Daoy (cell line): ENCODE data around the gene GUCA1A. TPM values are rescaled to one million over a fixed set of nuclear protein-coding genes. Genes with fewer than 3 reads are reported as not detected.

Experiments used
- DNase-seq: peaks from one replicate; pipeline ENCODE4 v3.0.0-alpha.2; 2015; ENCODE audit warnings: low read depth
- total RNA-seq: library from RNA; depleted of rRNA; stranded (reverse); fragments of >200 nt; shearing (Covaris generic); gene quantifications from 2 replicates; pipeline ENCODE4 v1.2.3, GENCODE V29; 2014; rRNA removed

The GUCA1A gene
- total RNA-seq, result not detected in 2 replicates

- DNase-seq, result no peak
Observed at GRCh38 chr6:42173101-42173500, at the start of gene GUCA1A. Gene GUCA1A (plus strand): TSS chr6:42173364. CDS start chr6:42173614, 250 bp downstream.

GRCh38 chr6:42123379-42124103 is 49.6 kb upstream of the GUCA1A start:
- no peak for DNase-seq

- no peak for DNase-seq
Observed at GRCh38 chr6:42124223-42124836, 48.8 kb upstream of the GUCA1A start.

- no peak for DNase-seq
Observed at GRCh38 chr6:42125231-42125630, 47.9 kb upstream of the GUCA1A start.

- DNase-seq, result no peak
Observed at GRCh38 chr6:42125663-42126062, 47.5 kb upstream of the GUCA1A start.

GRCh38 chr6:42128460-42129359 is 44.5 kb upstream of the GUCA1A start:
- no peak for DNase-seq

GRCh38 chr6:42129360-42129676 is 43.8 kb upstream of the GUCA1A start:
- DNase-seq, result no peak

GRCh38 chr6:42131531-42131930 is 41.6 kb upstream of the GUCA1A start:
- DNase-seq, result peak; percentile 78

GRCh38 chr6:42133926-42134325 is 39.2 kb upstream of the GUCA1A start:
- DNase-seq, result no peak

- DNase-seq, result no peak
Observed at GRCh38 chr6:42135161-42135560, 38.0 kb upstream of the GUCA1A start.

- no peak for DNase-seq
Observed at GRCh38 chr6:42135722-42136121, 37.4 kb upstream of the GUCA1A start.

- peak; percentile 85 for DNase-seq
Observed at GRCh38 chr6:42136508-42137193, 36.5 kb upstream of the GUCA1A start.

GRCh38 chr6:42137194-42137753 is 35.9 kb upstream of the GUCA1A start:
- DNase-seq, result peak; percentile 50

- DNase-seq, result no peak
Observed at GRCh38 chr6:42138190-42138589, 35.0 kb upstream of the GUCA1A start.

- no peak for DNase-seq
Observed at GRCh38 chr6:42138630-42139619, 34.2 kb upstream of the GUCA1A start.

GRCh38 chr6:42140032-42140431 is 33.1 kb upstream of the GUCA1A start:
- DNase-seq, result no peak

GRCh38 chr6:42140756-42141602 is 32.2 kb upstream of the GUCA1A start:
- DNase-seq, result no peak

- DNase-seq, result no peak
Observed at GRCh38 chr6:42141603-42142117, 31.5 kb upstream of the GUCA1A start.
